SJCRH30 (cell line): Measurements from ENCODE around the gene ODAD3. TPM values are rescaled to one million over a fixed set of nuclear protein-coding genes. Genes with fewer than 3 reads are reported as not detected.
"Not testable (repeated sequence)": the region's sequence is repeated elsewhere in the genome, so short reads cannot be mapped to it uniquely, and the experiment has no call there.

Experiments
- DNase-seq, 2 experiments: peaks; one replicate each; pipeline ENCODE4 v3.0.0-alpha.2; 2015 to 2020
- H3K27ac ChIP-seq: fragments of 250-450 bp; sonication (Bioruptor Pico); 2 replicates; pipeline ENCODE4 v1.5.1; 2020; ENCODE audit warnings: mild to moderate bottlenecking, moderate library complexity
- H3K27me3 ChIP-seq: fragments of 250-450 bp; sonication (Bioruptor Pico); 2 replicates; pipeline ENCODE4 v1.5.1; 2020; ENCODE audit warnings: mild to moderate bottlenecking, moderate library complexity
- H3K36me3 ChIP-seq: fragments of 250-450 bp; sonication (Bioruptor Pico); 2 replicates; pipeline ENCODE4 v1.5.1; 2020; ENCODE audit warnings: mild to moderate bottlenecking, moderate library complexity
- H3K4me1 ChIP-seq: fragments of 250-450 bp; sonication (Bioruptor Pico); 2 replicates; pipeline ENCODE4 v1.5.1; 2020; ENCODE audit warnings: mild to moderate bottlenecking, moderate library complexity
- H3K4me3 ChIP-seq: fragments of 250-450 bp; sonication (Bioruptor Pico); 2 replicates; pipeline ENCODE4 v1.5.1; 2020; ENCODE audit warnings: mild to moderate bottlenecking, moderate library complexity
- H3K9me3 ChIP-seq: fragments of 250-450 bp; sonication (Bioruptor Pico); replicated peaks from 2 replicates; pipeline ENCODE4 v1.5.1; 2020; ENCODE audit warnings: mild to moderate bottlenecking, moderate library complexity
- total RNA-seq: library from RNA; depleted of rRNA; stranded (reverse); fragments of >200 nt; shearing (Covaris generic); gene quantifications from 2 replicates; pipeline ENCODE4 v1.2.3, GENCODE V29; 2014

Gene ODAD3
- total RNA-seq, 1 experiment from 2014 or later, result 0.22 TPM

DNA sequence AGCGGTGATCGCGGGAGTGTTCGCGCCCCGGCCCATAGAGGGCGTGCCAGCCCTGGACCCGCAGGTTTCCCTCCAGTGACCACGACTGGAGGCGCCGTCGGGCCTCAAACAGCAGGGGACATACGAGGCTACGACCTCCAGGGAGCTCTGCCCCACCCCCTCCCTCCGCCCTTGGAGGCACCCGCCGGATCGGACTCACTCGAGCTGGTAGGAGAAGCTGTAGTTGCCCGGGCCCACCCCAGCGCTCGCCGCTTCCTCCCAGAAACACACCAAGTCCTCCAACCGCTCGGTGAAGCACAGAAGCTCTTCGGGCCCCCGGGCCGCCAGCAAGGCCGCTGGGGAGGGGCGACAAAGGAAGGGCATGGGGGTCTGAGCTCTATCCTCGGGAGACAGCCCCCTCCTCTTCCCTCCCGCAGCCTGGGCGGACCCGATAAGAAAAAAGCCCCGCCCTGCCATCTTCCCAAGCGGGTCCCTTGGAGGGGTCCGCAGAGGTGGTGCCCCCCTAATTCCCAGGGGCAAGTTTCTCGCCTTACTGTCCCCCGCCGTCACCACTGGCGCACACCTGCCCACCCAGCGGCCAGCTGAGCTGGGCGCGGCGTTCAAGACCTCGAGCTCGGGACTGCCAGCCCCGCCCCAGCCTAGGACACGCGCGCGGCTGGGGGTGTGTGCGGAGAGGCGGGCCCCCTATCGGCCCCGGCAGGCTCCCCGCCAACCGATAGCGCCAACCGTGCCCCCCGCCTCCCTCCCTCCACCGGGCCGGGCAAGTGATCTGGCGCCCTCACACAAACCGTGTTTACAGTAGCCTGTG lies 51.8 kb downstream of the ODAD3 start:
- peak; percentile 60 to 61 for DNase-seq
- no peaks in the 10 kb centered on the region for H3K4me1 ChIP-seq
- H3K4me3 ChIP-seq, result peak overlapping the region; percentile 68

DNA sequence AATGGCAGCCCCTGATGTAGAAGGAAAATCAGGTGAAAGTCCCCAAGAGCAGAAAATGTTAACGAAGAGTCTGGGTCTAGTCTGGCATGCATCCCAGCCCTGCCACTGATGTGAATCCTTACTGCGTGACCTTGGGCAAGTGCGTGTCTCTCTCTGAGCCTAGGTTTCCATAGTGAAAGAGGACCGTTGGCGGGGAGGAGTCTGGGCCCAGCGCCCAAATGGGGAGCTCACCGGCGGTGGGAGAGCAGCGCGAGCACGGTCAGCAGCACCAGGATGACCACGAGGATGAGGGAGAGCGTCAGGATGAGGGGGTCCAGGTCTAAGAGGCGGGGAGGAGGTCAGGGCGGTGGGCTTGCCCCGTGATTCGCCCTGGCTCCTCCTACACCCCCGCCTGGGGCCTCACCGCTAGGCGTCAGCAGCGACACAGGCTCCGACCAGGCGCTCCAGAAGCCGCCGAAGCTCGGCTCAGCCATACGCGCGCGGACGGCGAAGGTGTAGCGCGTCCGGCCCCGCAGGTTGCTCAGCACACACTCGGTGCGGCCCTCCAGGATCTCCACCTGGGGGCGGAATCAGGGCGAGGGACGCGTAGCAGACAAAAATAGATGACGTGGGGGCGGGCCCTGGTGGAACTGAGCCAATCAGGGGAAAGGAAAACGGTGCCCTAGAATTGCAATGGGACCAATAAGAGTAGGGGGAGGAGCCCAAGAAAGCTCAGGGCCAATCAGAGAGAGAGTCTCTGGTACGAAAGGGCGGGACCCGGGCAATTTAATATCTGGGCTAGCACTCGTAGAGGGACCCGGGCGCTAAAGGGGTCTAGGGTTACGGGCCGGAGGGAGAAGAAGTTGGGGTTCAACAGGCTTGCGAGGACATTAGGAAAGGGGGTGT lies 54.0 kb downstream of the ODAD3 start:
- Histone ChIP-seq H3K9me3 (no peaks in the 10 kb centered on the region), H3K36me3 (no peaks in the 10 kb centered on the region), H3K27ac (no peak overlapping the region), H3K4me1 (no peaks in the 10 kb centered on the region), H3K27me3 (no peaks in the 10 kb centered on the region), H3K4me3 (peak overlapping the region; percentile 57)
- DNase-seq, result peak; percentile 92 to 96

More for the DNA sequence above, 51.8 kb downstream of the ODAD3 start:
- Histone ChIP-seq H3K27ac (peak overlapping the region; percentile 72), H3K36me3 (no peaks in the 10 kb centered on the region), H3K27me3 (no peaks in the 10 kb centered on the region), H3K9me3 (no peaks in the 10 kb centered on the region)

DNA sequence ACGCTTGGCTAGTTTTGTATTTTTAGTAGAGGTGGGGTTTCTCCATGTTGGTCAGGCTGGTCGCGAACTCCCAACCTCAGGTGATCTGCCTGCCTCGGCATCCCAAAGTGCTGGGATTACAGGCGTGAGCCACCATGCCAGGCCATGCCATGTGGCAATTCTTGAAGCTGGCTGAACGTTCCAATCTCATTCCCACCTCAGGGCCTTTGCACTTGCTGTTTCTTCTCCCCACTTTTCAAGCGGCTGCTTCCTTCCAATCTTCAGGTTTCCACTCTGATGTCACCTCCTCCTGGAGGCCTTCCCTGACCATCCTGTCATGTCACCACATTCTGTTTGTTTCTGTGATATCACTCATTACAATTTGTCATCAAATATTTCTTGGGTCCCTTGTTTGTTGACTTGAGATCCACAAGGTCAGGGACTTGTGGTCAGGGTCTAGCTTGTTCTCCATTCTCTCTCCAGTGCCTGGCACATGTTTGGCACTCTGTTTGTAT lies 55.0 kb downstream of the ODAD3 start:
- H3K27ac ChIP-seq, result no peak overlapping the region

DNA sequence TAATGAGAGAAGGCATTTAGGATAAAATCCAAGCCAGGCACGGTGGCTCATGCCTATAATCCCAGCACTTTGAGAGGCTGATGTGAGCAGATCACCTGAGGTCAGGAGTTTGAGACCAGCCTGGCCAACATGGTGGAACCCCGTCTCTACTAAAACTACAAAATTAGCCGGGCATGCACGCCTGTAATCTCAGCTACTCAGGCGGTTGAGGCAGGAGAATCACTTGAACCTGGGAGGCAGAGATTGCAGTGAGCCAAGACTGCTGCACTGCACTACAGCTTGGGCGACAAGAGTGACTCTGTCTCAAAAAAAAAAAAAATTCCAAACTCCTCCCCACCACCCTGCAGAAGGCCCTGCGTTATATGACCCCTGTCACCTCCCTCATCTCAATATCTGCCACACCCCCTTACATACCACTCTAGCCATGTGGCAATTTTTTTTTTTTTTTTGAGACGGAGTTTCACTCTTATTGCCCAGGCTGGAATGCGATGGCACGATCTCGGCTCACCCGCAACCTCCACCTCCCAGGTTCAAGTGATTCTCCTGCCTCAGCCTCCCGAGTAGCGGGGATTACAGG lies 55.6 kb downstream of the ODAD3 start:
- DNase-seq, H3K4me1 ChIP-seq, H3K27ac ChIP-seq, H3K36me3 ChIP-seq, H3K4me3 ChIP-seq, H3K9me3 ChIP-seq, H3K27me3 ChIP-seq: not testable (repeated sequence)

More for the DNA sequence above, 55.0 kb downstream of the ODAD3 start:
- no peaks in the 10 kb centered on the region for H3K36me3 ChIP-seq
- no peaks in the 10 kb centered on the region for H3K9me3 ChIP-seq
- no peaks in the 10 kb centered on the region for H3K27me3 ChIP-seq
- no peaks in the 10 kb centered on the region for H3K4me1 ChIP-seq
- H3K4me3 ChIP-seq, result no peak overlapping the region
- DNase-seq, result no peak

DNA sequence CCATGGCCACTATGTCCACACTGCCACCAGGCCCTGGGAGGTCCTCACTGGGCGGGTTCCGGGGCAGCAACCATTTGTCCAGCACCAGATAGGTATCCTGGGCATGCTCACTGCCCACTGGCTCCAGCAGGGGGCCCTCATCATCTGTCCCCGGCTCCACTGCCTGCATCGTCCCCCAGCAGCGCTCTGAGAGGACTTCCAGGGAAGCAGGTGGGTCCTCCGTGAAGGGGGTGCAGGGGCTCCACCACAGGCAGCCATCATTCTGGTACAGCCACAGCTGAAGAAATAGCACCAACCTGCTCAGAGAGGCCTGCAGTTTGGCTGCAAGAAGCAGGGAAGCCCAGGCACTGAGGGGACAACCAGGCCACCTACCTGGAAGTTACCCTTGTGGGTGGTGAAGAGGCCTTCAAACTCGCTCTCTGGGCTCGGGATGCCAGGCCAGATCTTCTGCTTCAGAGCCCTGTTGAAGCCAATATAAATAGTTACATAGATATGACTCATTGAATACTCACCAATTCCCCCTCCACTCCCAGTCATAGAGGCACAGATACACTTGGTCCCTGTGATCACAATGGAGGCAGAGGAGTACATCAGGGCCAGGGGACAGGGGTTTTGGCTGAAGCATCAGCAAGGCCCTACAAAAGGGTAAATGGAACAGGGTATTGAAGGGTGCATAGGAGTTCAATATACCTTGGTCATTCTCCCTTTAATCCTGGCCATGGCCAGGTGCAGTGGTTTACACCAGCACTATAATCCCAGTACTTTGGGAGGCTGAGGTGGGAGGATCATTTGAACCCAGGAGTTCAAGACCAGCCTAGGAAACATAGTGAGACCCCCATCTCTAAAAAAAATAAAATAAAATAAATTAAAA lies 56.4 kb downstream of the ODAD3 start:
- Histone ChIP-seq H3K4me3 (no peak overlapping the region), H3K9me3 (no peaks in the 10 kb centered on the region), H3K36me3 (no peaks in the 10 kb centered on the region), H3K27ac (no peak overlapping the region), H3K4me1 (no peaks in the 10 kb centered on the region), H3K27me3 (no peaks in the 10 kb centered on the region)
- peak; percentile 60 to 69 for DNase-seq

DNA sequence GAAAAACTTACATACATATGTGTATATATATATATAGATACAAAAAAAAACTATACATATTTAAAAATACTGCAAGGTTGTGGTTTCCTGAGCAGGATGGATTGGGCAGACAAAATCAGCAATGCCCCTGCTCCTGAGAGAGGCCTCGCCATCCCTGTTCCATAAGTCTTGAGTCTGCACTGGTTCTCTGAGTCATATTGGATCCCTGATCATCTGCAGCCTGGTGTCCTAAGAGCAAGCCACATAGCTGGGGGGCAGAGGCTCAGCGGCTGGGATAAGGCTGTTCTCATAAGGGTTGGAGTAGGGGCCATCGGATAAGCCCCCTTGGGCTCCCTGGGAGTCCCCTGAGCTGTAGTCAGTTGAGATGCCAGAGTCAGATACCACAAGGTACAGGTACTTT lies 57.2 kb downstream of the ODAD3 start:
- Histone ChIP-seq H3K27ac (no peak overlapping the region), H3K4me3 (no peak overlapping the region), H3K9me3 (no peaks in the 10 kb centered on the region), H3K4me1 (no peaks in the 10 kb centered on the region), H3K27me3 (no peaks in the 10 kb centered on the region), H3K36me3 (no peaks in the 10 kb centered on the region)
- no peak for DNase-seq

DNA sequence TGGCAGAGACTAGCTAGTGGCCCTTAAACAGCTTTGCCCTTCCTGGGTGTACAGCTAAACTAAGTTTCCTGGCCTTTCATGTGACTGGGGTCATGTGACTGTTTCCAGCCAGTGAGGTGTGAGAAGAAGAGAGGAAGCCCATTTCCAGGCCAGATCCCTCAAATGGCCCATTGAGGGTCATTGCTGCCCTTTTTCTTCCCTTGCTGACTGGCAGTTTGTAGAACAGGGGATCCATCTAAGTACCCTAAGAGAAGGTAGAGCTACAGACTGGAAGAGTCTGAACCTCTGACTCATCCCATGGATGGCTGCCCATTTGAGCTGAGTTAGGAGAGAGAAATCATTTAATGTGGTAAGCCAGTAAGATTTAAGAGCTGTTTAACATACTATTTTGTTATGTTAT lies 57.7 kb downstream of the ODAD3 start:
- no peak overlapping the region for H3K27ac ChIP-seq
- no peak overlapping the region for H3K4me3 ChIP-seq
- H3K4me1 ChIP-seq, result no peaks in the 10 kb centered on the region

DNA sequence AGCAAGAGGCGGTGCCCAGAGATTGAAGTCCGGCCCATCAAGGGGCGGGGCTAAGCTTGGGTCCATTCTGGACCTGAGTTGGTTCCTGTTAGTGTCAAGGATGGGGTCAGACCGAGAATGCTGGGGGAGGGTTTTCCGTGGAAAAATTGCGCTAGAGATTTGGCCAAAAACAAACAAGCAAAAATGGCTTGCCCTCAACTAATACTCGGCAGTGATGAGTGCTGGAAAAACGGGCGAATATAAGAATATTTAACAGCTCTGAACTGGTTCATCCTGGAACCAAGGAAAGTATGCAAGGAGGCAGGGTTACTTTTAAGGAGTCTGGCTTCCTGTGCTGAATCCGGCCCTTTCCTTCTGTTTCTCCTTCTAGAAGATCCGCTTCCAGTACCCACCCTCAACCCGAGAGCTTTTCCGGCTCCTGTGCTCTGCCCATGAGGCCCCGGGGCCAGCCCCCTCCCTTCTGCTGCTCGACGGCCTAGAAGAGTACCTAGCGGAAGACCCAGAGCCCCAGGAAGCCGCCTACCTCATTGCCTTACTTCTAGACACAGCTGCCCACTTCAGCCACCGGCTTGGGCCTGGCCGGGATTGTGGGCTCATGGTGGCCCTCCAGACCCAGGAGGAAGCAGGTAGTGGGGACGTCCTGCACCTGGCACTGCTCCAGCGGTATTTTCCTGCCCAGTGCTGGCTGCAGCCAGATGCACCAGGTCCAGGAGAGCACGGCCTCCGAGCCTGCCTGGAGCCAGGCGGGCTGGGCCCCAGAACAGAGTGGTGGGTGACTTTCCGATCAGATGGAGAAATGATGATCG lies 59.6 kb downstream of the ODAD3 start:
- peak overlapping the region; percentile 2; the same call in 1 of the 2 replicates for H3K27ac ChIP-seq
- H3K27me3 ChIP-seq, result no peaks in the 10 kb centered on the region
- no peaks in the 10 kb centered on the region for H3K4me1 ChIP-seq
- peak; percentile 67 to 69 for DNase-seq
- peak overlapping the region; percentile 73 for H3K4me3 ChIP-seq
- H3K9me3 ChIP-seq, result no peaks in the 10 kb centered on the region
- no peaks in the 10 kb centered on the region for H3K36me3 ChIP-seq

More for the DNA sequence above, 57.7 kb downstream of the ODAD3 start:
- peak in 1 of 2 experiments; percentile 48 for DNase-seq
- no peaks in the 10 kb centered on the region for H3K27me3 ChIP-seq
- H3K9me3 ChIP-seq, result no peaks in the 10 kb centered on the region
- no peaks in the 10 kb centered on the region for H3K36me3 ChIP-seq

DNA sequence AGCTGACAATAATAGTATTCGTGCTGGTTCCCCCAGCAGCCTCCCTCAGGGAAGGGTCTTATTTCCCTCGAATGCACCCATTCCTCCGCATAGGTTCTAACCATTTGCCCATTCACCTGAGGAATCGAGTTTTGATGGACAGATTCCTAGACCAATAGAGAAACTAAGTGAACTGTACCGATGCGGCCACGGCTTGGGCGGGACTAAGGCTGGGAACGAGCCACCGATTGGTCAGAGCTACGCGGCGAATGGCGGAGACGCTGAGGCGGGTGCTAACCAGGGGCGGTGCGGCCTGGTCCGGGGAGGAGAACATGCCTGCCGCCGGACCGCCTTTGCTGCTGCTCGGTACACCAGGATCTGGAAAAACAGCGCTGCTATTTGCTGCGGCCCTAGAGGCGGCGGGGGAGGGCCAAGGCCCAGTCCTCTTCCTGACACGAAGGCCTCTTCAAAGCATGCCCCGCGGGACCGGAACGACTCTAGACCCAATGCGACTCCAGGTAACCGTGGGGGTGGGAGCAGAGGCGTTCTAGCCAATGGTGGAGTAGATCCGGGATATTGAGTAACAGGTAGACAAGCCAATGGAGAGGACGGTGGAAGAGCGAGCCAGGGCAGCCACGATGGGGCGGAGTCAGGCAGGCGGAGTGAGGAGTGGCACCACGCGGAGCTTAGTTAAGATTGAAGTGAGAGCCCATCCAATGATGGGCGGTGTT lies 60.3 kb downstream of the ODAD3 start, which contains the start of gene SWSAP1:
Gene SWSAP1 (plus strand): TSS at position 234 of the 710 bp plus-strand sequence. CDS start 15 bp downstream, at position 249.
- H3K27me3 ChIP-seq, result no peaks in the 10 kb centered on the region
- peak within 1 kb of the TSS; percentile 73 for H3K4me3 ChIP-seq
- peak; percentile 97 to 99 for DNase-seq
- peak within 1 kb of the TSS; percentile 83 for H3K27ac ChIP-seq
- H3K36me3 ChIP-seq, result no peaks in the 10 kb centered on the region
- H3K4me1 ChIP-seq, result no peaks in the 10 kb centered on the region
- H3K9me3 ChIP-seq, result no peaks in the 10 kb centered on the region

DNA sequence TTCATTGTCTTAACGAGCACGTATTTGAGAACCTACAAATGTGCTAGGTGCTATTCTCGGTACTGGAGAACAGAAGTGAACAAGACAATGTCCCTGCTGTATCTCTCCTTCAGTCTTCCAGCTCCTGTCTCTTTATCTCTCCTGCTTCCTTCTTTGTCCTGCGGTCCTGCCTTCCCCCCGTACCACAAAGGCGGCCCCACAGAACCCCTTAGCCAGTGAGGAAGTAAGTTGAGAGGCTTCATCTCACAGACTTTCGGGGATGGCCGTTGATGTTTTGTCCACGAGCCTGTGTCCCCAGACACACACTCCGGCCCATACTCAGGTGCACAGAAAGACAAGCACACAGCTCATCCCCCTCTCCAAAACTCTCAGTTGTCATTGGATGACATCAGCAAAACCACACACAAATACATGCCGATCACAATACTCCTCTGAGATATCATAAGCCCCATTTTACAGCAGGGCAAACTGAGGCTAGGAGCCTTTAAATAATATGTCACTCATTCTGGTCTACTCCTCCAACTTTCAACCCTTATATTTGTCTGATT lies 61.0 kb downstream of the ODAD3 start:
- no peak for DNase-seq
- Histone ChIP-seq H3K36me3 (no peaks in the 10 kb centered on the region), H3K4me1 (no peaks in the 10 kb centered on the region), H3K9me3 (no peaks in the 10 kb centered on the region), H3K4me3 (peak overlapping the region; percentile 73), H3K27me3 (no peaks in the 10 kb centered on the region), H3K27ac (no peak overlapping the region)

DNA sequence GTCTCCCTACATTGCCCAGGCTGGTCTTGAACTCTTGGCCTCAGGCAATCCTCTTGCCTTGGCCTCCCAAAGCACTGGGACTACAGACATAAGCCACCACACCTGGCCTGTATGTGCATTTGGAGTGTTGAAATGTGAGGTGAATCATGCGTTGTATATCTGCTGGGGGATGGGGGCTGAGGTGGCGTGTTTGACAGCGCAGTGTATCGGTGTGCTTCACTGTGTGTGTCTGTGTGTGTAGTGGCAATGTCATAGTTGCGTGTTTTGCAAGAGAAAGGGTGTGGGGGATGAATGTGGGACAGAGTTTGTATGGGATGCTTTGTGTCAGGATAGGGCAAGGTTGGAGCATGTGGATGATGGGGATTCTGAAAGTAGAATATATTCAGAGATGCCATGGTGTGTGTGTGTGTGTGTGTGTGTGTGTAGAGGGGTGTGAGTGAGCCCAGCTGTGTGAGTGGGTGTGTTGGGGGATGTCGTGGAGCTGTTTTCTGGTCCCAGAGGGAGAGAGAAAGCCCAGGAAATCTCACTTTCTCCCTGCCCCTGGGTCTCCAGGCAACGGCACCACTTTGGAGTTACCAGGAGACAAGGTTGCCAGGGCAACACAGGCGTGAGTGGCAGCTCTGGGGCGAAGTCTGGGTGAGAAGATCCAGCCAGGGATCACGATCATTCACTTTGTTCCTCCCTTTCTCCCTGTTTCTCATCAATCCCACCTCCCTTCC lies 61.6 kb downstream of the ODAD3 start:
- Histone ChIP-seq H3K27ac (no peak overlapping the region), H3K4me1 (no peaks in the 10 kb centered on the region), H3K36me3 (no peaks in the 10 kb centered on the region), H3K4me3 (no peak overlapping the region), H3K9me3 (no peaks in the 10 kb centered on the region), H3K27me3 (no peaks in the 10 kb centered on the region)
- DNase-seq, result no peak

DNA sequence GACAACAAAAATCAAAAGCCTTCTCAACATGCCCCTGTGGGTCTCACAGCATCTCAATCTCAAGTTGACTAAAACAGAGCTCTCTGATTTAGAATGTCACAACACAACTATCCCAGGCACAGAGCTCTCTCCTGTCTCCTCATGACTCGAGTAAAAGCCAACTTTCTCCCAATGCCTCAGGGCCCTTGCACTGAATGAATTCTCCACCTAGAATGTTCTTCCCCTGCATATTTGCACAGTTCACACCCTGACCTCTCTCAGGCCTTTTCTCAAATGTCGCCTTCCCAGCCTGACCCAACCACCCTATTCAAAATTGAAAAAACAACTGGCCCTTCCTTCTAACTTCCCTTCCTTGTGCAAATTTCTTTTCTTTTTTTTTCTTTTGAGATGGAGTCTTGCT lies 64.2 kb downstream of the ODAD3 start:
- Histone ChIP-seq H3K36me3 (no peaks in the 10 kb centered on the region), H3K27ac (no peak overlapping the region), H3K27me3 (no peaks in the 10 kb centered on the region), H3K4me1 (no peaks in the 10 kb centered on the region), H3K4me3 (no peak overlapping the region), H3K9me3 (no peaks in the 10 kb centered on the region)
- no peak for DNase-seq
